Measurements from ENCODE around the gene SIX5. TPM values are rescaled to one million over a fixed set of nuclear protein-coding genes. Genes with fewer than 3 reads are reported as not detected.
A peak's percentile ranks its signal among the peaks of the same experiment; 100 is the strongest.

Gene SIX5
- total and polyA plus RNA-seq, 9 of the 15 experiments (the other 6 are each of a cell fraction or from before 2014, with no cell fraction given): 1.4 to 17.2 (median 7.4) TPM; not detected in 2

- TF ChIP-seq ZNF263 (CRISPR knock-in tag; IDR thresholded peaks at IDR 0.05; ENCODE audit: borderline replicate concordance): peak; percentile 26; the same call in 1 of the 2 replicates
- TF ChIP-seq BACH1 (tag; IDR thresholded peaks at IDR 0.05): no peak
- no peak; a peak in 2 of 4 replicates for TF ChIP-seq FOXA3 (CRISPR knock-in tag; conservative IDR thresholded peaks at IDR 0.05 in 1 of 2, IDR thresholded peaks at IDR 0.05 in 1 of 2)
- peak; percentile 73 for TF ChIP-seq POLR2A (conservative IDR thresholded peaks at IDR 0.05)
- no peak for TF ChIP-seq JUNB (CRISPR knock-in tag; conservative IDR thresholded peaks at IDR 0.05)
- TF ChIP-seq PHF21A (IDR thresholded peaks at IDR 0.05; ENCODE audit: borderline replicate concordance, low read depth): no peak; the same call in 1 of the 2 replicates
- no peak for TF ChIP-seq TAF15 (IDR thresholded peaks at IDR 0.05; ENCODE audit: low read depth, low read length)
- no peak for TF ChIP-seq SREBF2 (CRISPR knock-in tag; IDR thresholded peaks at IDR 0.05)
- no peak for TF ChIP-seq CBX8 (IDR thresholded peaks at IDR 0.05; ENCODE audit: borderline replicate concordance, extremely low read depth, low read depth, low read length, poor library complexity, severe bottlenecking)
- TF ChIP-seq POLR3A (IDR thresholded peaks at IDR 0.05; ENCODE audit: borderline replicate concordance, extremely low read depth, insufficient read depth, insufficient read length): no peak
- TF ChIP-seq ESRRB (CRISPR knock-in tag; IDR thresholded peaks at IDR 0.05; ENCODE audit: borderline replicate concordance): no peak
- TF ChIP-seq ZNF668 (CRISPR knock-in tag; IDR thresholded peaks at IDR 0.05): no peak
- no peak; the same call in 1 of the 2 replicates for TF ChIP-seq CEBPZ (IDR thresholded peaks at IDR 0.05; ENCODE audit: borderline replicate concordance, low read depth, low read length)
- peak in 1 of 2 experiments; percentile 90; a peak in 2 of 4 replicates for TF ChIP-seq HDAC1 (IDR thresholded peaks at IDR 0.05)
- TF ChIP-seq TRIM24 (IDR thresholded peaks at IDR 0.05): no peak
- TF ChIP-seq ZNF384 (IDR thresholded peaks at IDR 0.05; ENCODE audit: low read depth, low read length): no peak
- no peak for TF ChIP-seq ARID3A (IDR thresholded peaks at IDR 0.05; ENCODE audit: borderline replicate concordance, low read depth, low read length)
Observed at GRCh38 chr19:45770192-45771101, 1.4 kb upstream of the SIX5 start (continued).
